Measurements from ENCODE around the gene SMOC1.

SMOC1 gene

DNA sequence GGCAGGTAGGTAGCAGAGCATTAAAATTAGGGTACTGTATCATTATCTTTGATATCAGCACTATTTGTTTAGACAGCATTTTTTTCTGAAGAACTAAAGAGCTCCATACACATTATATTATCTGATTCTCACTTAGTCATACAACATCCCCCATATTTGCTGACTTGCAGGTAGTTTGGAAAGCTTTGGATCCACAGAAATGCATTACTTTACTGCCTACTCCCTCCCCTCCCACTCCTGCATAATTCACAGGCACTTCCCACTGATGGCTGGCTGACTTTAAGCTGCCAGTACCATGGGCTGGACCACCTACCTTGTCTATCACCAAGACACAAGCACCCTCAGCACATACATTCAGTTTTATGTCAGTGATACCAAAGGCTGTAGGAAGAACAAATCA lies 199.1 kb downstream of the SMOC1 start:
- no peak for DNase-seq (ENCODE audit: low read depth in 4 of 4, low spot score in 1 of 4)

GRCh38 chr14:70080076-70080475 lies 200.9 kb downstream of the SMOC1 start:
- DNase-seq (ENCODE audit: low read depth in 4 of 4, low spot score in 1 of 4): no peak
